SH-SY5Y (cell line): ENCODE results near the gene PDIA5.

Experiments
- GATA2 ChIP-seq: IDR thresholded peaks from 2 replicates; pipeline ENCODE4 v1.6.1; 2011; ENCODE audit warnings: mild to moderate bottlenecking, low read depth, low read length
- GATA3 ChIP-seq: IDR thresholded peaks from 2 replicates; pipeline ENCODE4 v1.6.1; 2011; ENCODE audit warnings: low read depth, mild to moderate bottlenecking, low read length, moderate library complexity

PDIA5 gene

DNA sequence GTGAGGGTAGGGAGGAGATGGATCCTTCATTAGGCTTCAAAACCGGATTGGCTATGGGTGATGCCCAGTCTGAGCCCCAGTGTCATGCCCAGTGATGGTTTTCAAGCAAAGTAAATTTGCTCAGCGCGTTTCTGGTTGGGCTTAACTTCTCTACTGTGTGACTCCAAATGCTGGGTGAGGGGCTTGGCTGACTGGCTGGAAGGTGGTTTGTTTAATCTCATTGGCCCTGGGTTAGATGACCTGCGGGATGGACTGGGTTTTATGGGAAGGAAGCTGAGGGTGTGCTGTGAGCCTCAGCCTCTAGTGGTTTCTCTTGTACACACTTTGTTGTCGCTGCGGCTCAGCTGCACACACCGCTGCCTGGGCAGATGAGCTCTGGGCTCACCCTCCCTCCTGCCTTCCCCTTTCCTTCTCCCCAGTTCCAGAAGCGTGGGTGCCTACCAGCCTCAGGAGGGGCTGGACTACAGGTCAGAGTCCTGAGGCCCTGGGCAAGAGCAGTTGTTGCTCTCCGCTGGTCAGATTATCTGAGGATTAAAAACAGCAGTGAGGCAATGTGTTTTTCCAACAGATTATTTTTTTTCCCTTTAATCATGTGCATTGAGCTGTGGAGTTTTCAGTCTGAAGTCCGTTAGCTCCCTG lies 18.6 kb downstream of the PDIA5 start:
- TF ChIP-seq GATA2: peak; percentile 20; the same call in 1 of the 2 replicates
- TF ChIP-seq GATA3: no peak

DNA sequence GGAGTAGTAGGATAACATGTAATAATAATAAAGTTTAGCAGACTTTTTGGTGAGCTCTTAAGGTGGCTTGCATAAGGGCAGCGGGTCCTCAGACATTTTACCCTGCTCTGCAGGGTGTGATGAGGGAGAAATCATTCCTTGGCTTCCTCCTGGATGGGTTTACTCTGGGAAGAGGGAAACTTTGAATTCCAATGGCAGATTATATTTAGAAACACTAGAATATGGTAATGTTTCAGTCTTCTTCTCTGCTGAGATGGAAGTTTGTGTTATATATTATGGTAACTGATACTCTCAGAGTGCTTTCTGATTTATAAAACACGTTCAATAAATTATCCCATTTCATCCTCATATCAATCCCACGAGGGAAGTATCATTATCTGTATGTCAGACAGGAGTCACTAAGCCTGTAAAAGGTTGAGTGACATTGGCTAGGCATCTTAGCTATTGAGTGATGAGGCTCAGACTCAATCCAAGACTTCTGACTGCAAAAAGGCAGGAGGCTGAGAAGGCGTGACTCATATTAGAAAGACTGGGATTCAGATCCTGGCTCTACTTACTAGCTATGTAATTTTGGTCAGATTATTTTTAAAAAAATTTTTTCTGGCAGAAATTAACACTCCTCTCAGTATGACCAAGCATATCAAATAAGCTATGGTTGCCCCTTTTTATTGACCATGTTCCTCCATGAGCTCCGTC lies 19.3 kb downstream of the PDIA5 start:
- no peak for TF ChIP-seq GATA2
- TF ChIP-seq GATA3: no peak

DNA sequence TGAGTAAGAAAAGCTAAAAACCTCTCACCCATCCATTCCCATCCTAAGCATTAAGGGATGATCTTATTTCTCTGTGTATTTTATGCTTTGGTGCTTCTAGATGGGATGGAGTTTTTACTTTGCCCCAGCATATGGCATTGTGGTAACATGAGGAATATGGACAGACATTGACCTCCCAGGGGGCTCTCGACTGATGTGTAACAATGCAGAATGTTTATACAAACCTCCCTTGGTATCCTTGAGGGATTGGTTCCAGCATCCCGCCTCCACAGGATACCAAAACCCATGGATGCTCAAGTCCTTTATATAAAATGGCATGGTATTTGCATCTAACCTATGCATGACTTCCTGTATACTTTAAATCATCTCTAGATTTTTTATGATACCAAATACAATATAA lies 21.6 kb downstream of the PDIA5 start:
- no peak for TF ChIP-seq GATA3
- TF ChIP-seq GATA2: no peak

DNA sequence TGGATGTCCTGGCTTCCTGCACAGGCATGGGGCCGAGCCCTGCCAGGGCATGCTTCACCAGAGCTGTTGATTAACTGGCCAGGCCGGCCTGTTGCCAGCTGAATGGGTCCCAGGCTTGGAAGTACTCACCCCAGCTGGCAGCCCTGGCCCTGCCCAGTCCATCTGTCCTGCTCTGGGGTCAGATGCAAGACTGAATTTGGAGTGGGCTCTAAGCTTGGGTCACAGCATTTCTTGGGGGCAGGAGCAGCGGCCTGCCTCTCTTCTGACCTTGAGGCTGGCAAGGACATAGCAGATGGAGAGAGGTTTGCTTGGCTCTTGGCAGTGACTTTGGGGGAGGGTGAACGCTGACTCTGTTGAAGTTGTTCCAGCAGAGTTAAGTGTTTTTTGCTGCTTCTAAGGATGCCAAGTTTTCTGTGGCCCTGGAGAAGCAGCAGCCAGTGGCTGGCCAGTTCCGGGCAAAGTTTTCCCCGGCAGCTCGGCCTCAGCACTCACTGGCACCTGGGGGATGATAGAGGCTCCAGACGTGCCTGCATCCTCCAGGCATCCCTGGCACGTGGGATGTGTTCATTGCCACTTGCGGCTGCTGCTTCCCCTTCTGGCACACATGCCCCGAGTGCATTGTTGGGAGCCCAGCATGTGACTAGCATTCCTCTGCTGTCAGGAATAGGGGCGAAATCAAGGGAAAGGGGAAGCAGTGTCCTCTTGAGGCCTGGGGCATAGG lies 22.9 kb downstream of the PDIA5 start:
- TF ChIP-seq GATA2: no peak
- TF ChIP-seq GATA3: no peak

DNA sequence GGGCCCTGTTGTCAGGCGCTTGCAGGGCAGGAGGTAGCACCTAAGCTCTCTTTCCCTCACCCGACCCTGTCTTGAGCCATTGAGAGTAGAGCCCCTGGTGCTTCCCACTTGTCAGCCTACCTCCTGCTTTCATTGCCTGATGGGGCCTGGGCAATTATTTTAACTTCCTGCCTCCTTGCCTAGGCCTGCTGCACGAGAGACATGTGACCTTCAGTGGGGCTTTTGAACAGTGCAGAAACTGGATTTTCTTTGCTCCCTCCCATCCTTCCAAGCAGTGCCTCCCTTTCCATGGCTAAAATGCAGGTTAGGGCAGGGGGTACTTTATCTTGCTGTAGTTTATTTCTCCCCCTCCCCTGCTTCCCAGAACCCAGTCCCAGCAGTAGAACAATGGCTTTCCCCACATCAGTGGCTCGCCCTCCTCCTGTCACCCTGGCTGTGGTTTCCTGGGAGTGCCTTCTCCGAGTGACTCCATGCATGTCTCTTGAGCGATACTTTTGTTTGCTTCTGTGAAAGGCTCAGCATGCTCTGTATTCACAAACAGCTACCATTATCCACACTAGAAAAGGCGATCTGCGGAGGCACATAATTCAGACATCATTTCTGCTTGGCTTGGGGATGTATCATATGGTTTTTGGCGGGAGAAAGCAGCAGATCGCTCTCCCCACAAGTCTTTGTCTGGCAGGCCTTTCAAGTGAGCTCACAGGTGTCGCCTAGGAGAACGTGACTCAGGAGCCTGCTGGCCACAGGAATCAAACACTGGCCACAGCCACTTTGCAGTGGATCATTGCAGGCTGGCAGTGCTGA lies 24.1 kb downstream of the PDIA5 start:
- no peak for TF ChIP-seq GATA3
- no peak for TF ChIP-seq GATA2

DNA sequence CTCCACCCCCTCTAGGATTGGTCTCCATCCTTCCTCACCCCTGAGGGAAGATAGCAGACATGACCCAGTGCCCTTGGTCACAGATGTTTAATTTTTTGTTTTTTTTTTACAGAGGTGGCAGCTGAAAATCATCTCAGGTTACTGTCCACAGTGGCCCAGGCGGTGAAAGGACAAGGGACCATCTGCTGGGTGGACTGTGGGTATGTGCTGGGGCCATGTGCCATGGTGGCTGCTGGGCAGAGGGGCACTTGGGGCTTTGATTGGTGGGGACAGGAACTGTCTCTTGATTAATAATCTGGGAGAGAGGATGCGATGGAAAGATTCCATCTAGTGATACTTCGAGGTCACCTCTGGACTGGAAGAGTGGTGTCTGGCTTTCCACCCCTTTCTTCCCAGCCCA lies 25.4 kb downstream of the PDIA5 start:
- no peak for TF ChIP-seq GATA2

DNA sequence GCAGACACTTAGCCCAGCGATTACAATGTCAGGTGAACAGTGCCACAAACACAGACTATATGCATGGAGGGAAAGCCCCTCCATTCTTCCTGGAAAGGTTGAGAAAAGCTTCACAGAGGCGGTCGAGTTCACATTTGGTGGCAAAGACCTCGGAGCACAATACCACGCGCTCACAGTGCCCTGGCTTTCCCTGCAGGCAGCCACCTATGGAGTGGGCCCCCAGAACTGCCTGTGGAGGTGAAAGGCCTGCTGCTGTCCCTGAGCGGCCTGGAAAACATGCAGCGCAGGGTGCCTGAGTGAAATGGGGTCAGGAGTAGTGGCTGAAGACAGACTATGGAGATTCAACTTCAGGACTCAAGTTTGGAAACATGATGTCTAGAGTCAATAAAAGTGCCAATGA lies 26.9 kb downstream of the PDIA5 start:
- TF ChIP-seq GATA3 (no peak), GATA2 (no peak)

DNA sequence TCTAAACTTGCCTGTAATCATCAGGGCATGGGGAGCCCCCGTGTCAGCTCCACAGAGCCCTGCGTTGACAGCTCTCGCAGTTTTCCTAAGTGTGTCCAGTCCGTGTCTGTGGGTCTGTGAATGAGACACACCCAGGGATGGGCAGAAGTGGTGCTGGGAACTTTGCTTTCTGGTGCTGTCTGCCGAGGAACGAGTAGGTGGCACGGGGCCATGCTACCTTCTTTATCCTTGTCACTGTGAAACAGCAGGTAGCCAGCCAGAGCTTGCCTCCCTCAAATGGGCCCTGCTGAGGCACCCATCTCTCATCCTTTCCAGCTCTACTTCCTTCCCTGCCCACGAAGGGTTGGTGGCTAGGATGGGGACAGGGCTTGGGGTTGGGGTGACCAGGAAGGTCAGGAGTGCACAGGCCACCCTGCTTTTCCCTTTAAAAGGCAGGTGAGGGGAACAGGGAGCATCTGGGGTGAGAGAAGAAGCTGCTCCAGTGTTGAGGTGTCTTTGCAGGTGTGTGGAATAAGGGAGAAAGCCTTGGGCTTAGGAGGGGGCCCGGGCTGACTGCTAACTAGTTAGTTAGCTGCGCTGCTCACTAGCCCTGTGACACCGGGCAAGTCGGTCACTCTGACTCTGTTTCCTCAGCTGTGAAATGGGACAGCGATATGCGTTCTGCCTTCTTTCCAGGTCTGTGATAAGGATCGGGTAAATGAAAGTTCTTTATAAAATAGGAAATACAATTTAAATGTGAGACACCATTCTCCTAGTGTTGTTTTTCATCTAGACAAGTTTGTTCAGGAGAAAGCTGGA lies 27.9 kb downstream of the PDIA5 start:
- TF ChIP-seq GATA2: no peak

DNA sequence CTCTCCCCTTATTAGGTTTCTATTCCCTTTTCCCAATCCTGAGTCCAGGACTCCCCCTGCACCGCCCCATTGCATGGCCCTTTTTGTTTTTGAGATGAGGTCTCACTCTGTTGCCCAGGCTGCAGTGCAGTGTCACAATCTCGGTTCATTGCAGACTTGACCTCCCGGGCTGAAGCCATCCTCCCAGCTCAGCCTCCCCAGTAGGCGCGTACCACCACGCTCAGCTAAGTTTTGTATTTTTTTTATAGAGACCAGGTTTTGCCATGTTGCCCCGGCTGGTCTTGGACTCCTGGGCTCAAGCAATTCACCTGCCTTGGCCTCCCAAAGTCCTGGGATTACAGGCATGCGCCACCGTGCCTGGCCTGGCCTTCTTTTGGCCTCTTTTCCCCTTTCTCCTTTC lies 29.3 kb downstream of the PDIA5 start:
- no peak for TF ChIP-seq GATA3
- no peak for TF ChIP-seq GATA2

DNA sequence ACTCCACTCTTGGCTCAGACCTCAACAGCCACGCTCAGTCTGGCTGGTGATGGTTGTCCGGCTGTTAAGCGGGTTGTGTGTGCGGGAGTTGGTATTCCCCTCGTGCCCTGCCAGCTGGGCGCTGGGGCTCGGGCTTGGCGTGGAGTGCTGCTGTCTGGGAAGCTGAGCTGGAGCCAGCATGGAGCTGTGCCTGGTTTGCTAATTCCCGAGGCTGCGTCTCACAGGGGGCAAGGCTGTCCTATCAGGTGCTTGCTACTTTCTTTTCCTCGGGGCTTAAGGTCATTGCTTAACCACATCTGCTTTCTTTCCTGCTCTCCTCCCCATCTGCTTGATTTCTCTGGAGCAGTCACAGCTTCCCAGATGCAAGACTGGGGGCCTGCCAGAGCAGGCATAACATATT lies 29.9 kb downstream of the PDIA5 start:
- TF ChIP-seq GATA3: no peak
- no peak for TF ChIP-seq GATA2

DNA sequence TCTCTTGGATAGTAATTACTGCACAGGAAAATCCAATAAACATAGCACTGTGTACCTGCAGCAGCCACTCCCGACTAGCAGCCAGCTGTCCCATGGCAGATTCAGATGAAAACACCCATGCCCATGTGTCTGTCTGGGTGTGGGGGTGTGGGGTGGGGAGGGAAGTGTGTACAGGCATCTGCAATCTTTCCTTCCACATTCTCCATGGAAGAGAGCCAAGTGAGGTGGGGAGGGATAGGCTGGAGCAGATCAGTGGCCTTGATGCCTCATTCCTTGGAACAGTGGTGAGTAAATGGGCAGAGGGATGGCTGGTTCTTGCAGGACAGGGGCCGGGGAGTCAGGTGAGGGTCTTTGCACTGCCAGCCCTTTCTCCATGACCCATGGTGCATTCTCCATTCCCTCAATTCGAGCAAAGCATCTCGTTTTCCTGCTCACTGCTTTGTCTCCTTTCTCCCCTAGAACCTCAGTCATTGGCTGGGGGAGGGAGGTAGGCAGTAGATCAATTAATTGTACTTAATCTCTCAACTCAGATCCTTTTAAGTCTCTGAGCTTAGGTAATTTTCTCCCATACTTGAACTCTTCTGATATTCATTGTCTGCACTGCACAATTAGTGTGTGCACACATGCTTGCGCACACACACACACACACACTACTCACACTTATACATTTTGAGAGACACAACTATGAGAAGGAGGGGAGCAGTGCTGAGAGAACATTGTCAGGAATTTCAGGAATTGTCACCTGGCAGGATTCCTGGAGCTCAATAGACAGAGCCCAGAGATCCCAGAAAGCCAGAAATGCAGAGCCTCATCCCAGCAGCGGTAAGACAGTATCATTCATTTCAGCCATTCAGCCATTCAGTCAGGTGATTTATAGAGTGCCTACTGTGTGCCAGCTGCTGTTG lies 31.9 kb downstream of the PDIA5 start:
- TF ChIP-seq GATA3 (no peak), GATA2 (no peak)

DNA sequence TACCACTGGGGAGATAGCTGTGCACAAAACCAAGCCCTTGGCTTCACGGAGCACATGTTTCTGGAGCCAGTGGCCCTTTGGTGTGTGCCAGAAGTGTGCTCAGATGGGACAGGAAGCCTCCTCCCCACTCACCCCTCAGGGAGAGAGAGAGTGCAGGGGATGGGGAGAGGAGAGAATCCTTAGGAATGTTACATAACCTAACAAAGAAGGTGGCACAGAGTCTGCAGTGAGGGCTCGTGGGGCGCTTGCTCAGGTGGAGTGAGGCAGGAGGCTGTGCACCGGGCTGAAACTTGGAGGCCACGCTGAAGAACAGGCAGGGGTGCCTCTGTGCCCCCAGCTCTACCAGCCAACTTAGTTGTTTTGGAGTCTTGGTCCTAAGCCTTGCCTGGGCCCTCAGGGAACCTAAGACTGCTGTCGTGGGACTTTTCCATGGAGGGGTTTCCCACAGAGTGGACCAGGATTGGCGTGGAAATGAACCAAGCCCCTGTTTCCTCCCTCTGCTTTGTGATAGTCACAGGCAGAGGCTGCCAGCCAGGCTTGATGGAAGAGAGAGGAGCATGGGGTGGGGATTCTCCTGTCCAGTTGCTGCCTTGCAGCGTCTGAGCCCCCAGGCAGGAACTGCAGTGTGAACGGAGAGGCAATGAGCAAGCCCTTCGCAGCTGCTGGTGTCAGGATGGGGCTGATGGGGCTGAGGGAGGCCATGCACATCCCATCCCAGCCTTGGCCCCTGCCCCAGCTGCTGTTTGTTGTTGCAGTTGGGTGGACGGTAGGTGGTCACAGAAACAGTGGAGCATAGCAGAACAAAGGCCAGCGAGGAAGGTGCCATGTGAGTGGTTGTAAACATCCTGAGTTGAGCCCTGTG lies 32.7 kb downstream of the PDIA5 start:
- no peak for TF ChIP-seq GATA3
- TF ChIP-seq GATA2: no peak
